GM18498 (cell line): ENCODE data around the gene PDX1.

ENCODE experiments used
- ATAC-seq: cut with Tn5 transposase; IDR thresholded peaks from one replicate; pipeline ENCODE4 v1.9.1; 2021; ENCODE audit warnings: mild to moderate bottlenecking, moderate library complexity; ENCODE audit not compliant: unreplicated experiment

PDX1 gene

GRCh38 chr13:27969082-27969865 lies 49.5 kb downstream of the PDX1 start, which contains the start of gene CDX2:
CDX2 (minus strand) TSS chr13:27969315; CDS start chr13:27969006, 309 bp downstream.
- no peak for ATAC-seq

GRCh38 chr13:27969866-27970229 lies 50.0 kb downstream of the PDX1 start:
- no peak for ATAC-seq

GRCh38 chr13:27970382-27971235 lies 50.8 kb downstream of the PDX1 start:
- no peak for ATAC-seq

- ATAC-seq: no peak
Observed at GRCh38 chr13:27971236-27971645, 51.4 kb downstream of the PDX1 start.

DNA sequence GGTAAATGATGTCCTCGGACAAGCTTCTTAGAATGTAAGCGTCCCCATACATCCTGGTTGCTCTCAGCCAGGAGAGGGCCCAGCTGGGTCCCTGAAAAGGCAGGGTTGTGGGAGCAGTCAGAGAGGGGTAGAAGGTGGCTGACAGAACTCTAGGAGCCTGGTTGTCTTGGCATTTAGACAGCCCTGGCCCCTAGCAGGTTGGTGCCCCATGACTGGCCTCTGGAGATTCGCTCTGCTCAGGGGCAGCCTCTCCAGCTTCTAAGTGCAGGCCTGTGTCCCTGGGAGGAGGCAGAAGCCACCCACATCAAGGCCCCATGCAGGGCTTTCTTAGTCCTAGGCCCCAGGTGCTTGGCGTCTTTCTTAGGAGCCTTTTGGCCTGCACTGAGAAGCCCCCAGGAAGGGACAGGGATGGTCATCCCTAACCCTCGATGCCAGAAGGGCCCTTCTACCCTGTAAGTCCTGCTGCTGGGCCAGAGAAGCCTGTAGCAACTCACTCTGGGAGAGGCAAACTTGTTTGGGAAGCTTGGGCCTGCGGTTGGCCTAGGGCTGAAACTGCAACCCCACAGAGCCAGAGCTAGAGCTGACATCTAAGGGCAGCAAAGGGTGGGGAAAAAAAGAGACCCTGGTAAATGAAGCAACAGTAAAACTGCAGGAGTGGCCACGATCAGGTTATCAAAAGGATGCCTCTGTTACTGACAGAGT lies 52.1 kb downstream of the PDX1 start:
- ATAC-seq: no peak

DNA sequence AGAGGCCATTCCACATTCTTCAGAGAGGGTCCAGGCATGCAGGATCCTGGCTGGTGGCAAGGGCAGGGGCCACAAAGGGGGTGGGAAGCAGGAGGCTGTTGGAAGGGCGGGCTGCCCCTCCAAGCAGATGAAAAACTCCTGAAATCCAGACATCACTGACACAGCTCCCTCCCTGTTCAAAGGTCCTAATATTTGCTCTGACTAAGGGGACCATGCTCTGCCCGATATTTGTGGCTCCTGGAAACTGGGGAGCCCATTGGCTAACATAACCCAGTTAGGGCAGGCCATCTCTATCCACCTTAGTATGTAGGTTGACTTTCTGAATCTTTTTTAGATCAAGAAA lies 52.6 kb downstream of the PDX1 start:
- ATAC-seq: no peak

GRCh38 chr13:27973291-27973690 lies 53.5 kb downstream of the PDX1 start:
- no peak for ATAC-seq

DNA sequence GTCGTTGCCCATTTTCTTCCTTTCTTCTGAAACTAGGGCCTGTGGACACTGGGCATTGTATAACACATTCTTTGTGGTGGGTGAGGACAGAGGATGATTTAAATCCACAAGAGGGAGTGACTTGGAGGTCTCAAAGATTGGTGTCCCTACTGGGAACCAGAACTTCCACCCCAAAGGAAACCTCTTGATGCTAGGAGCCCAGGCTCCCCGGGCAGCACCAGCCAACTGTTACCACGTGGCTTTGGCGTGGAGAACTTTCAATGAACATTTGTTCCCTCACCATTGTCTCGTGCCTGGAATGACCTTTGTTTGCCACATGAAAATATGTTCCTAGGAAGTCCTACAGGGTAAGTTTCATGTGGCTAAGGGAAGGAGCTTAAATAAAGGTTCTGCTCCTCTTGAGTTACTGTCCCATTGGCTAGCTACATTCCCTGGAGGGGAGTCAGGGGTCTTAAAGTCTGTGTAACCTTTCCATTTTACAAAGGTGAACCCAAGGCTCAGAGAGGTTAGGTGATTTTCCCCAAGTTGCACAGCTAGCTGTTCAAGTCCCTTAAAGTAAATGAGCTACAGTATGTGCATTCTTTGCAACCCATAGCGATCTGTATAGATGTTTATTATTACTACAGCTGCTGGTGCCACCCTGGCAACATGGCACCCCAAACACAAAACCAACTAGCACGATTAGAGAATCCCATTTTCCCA lies 54.3 kb downstream of the PDX1 start:
- ATAC-seq: no peak
